GM23338 (cell line): ENCODE data around the gene ATP8A2. TPM values are rescaled to one million over a fixed set of nuclear protein-coding genes. Genes with fewer than 3 reads are reported as not detected.

ENCODE experiments used
- ATAC-seq: fragments of 200-7000 bp; cut with Tn5 transposase; 3 replicates; pipeline ENCODE4 v1.9.1; 2020
- DNase-seq: peaks from one replicate; pipeline ENCODE4 v3.0.0-alpha.2; 2015; ENCODE audit warnings: low spot score
- H2AFZ ChIP-seq: fragments of 200-600 bp; sonication (generic); 2 replicates; pipeline ENCODE4 v1.8.0; 2016; ENCODE audit warnings: antibody characterized with exemption, mild to moderate bottlenecking, moderate library complexity
- H3F3A ChIP-seq: fragments of 200-600 bp; sonication (generic); replicated peaks from 2 replicates; pipeline ENCODE4 v1.8.0; 2017; ENCODE audit warnings: antibody characterized with exemption, mixed run types, low read depth
- H3K27ac ChIP-seq: fragments of 200-600 bp; sonication (generic); 2 replicates; pipeline ENCODE4 v1.6.1; 2016; ENCODE audit warnings: low read depth
- H3K27me3 ChIP-seq: fragments of 200-600 bp; sonication (generic); 2 replicates; pipeline ENCODE4 v1.8.0; 2016; ENCODE audit warnings: mild to moderate bottlenecking, mixed run types, moderate library complexity; ENCODE audit not compliant: insufficient read depth
- H3K36me3 ChIP-seq: fragments of 200-600 bp; sonication (generic); 2 replicates; pipeline ENCODE4 v1.8.0; 2016; ENCODE audit warnings: mild to moderate bottlenecking; ENCODE audit not compliant: insufficient read depth
- H3K4me1 ChIP-seq: fragments of 200-600 bp; sonication (generic); 2 replicates; pipeline ENCODE4 v1.8.0; 2016; ENCODE audit warnings: mild to moderate bottlenecking, moderate library complexity; ENCODE audit not compliant: insufficient read depth
- H3K4me2 ChIP-seq: fragments of 200-600 bp; sonication (generic); 2 replicates; pipeline ENCODE4 v1.7.1; 2017; ENCODE audit warnings: mixed run types
- H3K4me3 ChIP-seq: fragments of 200-600 bp; sonication (generic); 2 replicates; pipeline ENCODE4 v1.6.1; 2016; ENCODE audit warnings: mixed run types
- H3K79me2 ChIP-seq: fragments of 200-600 bp; sonication (generic); replicated peaks from 2 replicates; pipeline ENCODE4 v1.8.0; 2017; ENCODE audit warnings: mild to moderate bottlenecking; ENCODE audit not compliant: insufficient read depth
- H3K9me2 ChIP-seq: fragments of 200-600 bp; sonication (generic); 2 replicates; pipeline ENCODE4 v1.8.0; 2017; ENCODE audit not compliant: insufficient read depth
- H4K20me1 ChIP-seq: fragments of 200-600 bp; sonication (generic); replicated peaks from 2 replicates; pipeline ENCODE4 v1.8.0; 2017; ENCODE audit warnings: mild to moderate bottlenecking; ENCODE audit not compliant: insufficient read depth
- H3K27ac Mint-ChIP-seq: 2 replicates; pipeline ENCODE4 v1.8.0; 2020; ENCODE audit warnings: inconsistent platforms, mild to moderate bottlenecking, moderate library complexity, mixed read lengths
- H3K27me3 Mint-ChIP-seq: 3 replicates; pipeline ENCODE4 v1.8.0; 2022; ENCODE audit warnings: low read depth, mild to moderate bottlenecking, moderate library complexity, mixed read lengths, inconsistent platforms; ENCODE audit not compliant: insufficient read depth, poor library complexity
- H3K36me3 Mint-ChIP-seq: 3 replicates; pipeline ENCODE4 v1.8.0; 2021; ENCODE audit warnings: low read depth, mild to moderate bottlenecking, inconsistent platforms, moderate library complexity, mixed read lengths
- H3K4me1 Mint-ChIP-seq: 3 replicates; pipeline ENCODE4 v1.8.0; 2020; ENCODE audit warnings: mild to moderate bottlenecking, inconsistent platforms, mixed read lengths
- H3K4me3 Mint-ChIP-seq: 3 replicates; pipeline ENCODE4 v1.8.0; 2021; ENCODE audit warnings: moderate library complexity, mild to moderate bottlenecking, inconsistent platforms, mixed read lengths
- H3K9me3 Mint-ChIP-seq: 3 replicates; pipeline ENCODE4 v1.8.0; 2020; ENCODE audit warnings: moderate library complexity, mild to moderate bottlenecking, inconsistent platforms, mixed read lengths
- CREB1 ChIP-seq: fragments of 250-450 bp; sonication (Bioruptor Pico); IDR thresholded peaks from 2 replicates; pipeline ENCODE4 v1.5.0; 2020; ENCODE audit warnings: low read depth, mild to moderate bottlenecking, moderate library complexity
- EZH2 ChIP-seq: fragments of 200-600 bp; sonication (generic); IDR thresholded peaks from one replicate; pipeline ENCODE4 v1.8.0; 2017; ENCODE audit warnings: antibody characterized with exemption, mild to moderate bottlenecking, low read depth; ENCODE audit not compliant: unreplicated experiment
- EZH2phosphoT487 ChIP-seq: fragments of 200-600 bp; sonication (generic); IDR thresholded peaks from one replicate; pipeline ENCODE4 v1.8.1; 2018; ENCODE audit warnings: antibody characterized with exemption; ENCODE audit not compliant: unreplicated experiment
- JUNB ChIP-seq: IDR thresholded peaks from one replicate; pipeline ENCODE4 v1.6.1; 2016; ENCODE audit warnings: antibody characterized with exemption; ENCODE audit not compliant: unreplicated experiment
- NANOG ChIP-seq: IDR thresholded peaks from 2 replicates; pipeline ENCODE4 v1.6.1; 2016; ENCODE audit warnings: antibody characterized with exemption, borderline replicate concordance
- POLR2AphosphoS5 ChIP-seq: IDR thresholded peaks from 2 replicates; pipeline ENCODE4 v1.6.1; 2016; ENCODE audit warnings: antibody characterized with exemption, low read depth
- STAT1 ChIP-seq: IDR thresholded peaks from one replicate; pipeline ENCODE4 v1.6.1; 2016; ENCODE audit warnings: antibody characterized with exemption; ENCODE audit not compliant: unreplicated experiment
- ZNF331 ChIP-seq: fragments of 250-450 bp; sonication (Bioruptor Pico); IDR thresholded peaks from 2 replicates; pipeline ENCODE4 v1.5.0; 2020; ENCODE audit warnings: low read depth, mild to moderate bottlenecking, moderate library complexity
- polyA plus RNA-seq: library from polyadenylated mRNA; unstranded; fragments of >200 nt; fragmentation: Nextera tagmentation; extraction: Ambion mirVana; gene quantifications from 2 replicates; pipeline ENCODE4 v1.2.1, GENCODE V29; 2016
- total RNA-seq: library from RNA; depleted of rRNA; stranded (reverse); fragments of >200 nt; shearing (Covaris generic); gene quantifications from 2 replicates; pipeline ENCODE4 v1.2.3, GENCODE V29; 2014
- TF ChIP-seq, protein P1 (sequence below): fragments of 250-450 bp; sonication (Bioruptor Pico); IDR thresholded peaks from 2 replicates; pipeline ENCODE4 v1.5.0; 2020; ENCODE audit warnings: mild to moderate bottlenecking, moderate library complexity
- TF ChIP-seq, protein P2 (sequence below), 2 experiments: fragments of 200-600 bp in 1 of 2; sonication (generic) in 1 of 2; conservative IDR thresholded peaks; 2 replicates each; pipeline versions ENCODE4 v1.5.1 to v1.6.1; 2016 to 2017; ENCODE audit warnings: antibody characterized with exemption in 2 of 2, low read depth in 2 of 2, mild to moderate bottlenecking in 2 of 2, moderate library complexity in 1 of 2
- TF ChIP-seq, protein P3 (sequence below): IDR thresholded peaks from one replicate; pipeline ENCODE4 v1.6.1; 2018; ENCODE audit warnings: antibody characterized with exemption; ENCODE audit not compliant: unreplicated experiment
- TF ChIP-seq, protein P4 (sequence below): IDR thresholded peaks from 2 replicates; pipeline ENCODE4 v1.6.1; 2016; ENCODE audit warnings: antibody characterized with exemption

The ATP8A2 gene
- total and polyA plus RNA-seq, 2 experiments from 2014 or later, result 5.7 to 8.8 TPM

DNA sequence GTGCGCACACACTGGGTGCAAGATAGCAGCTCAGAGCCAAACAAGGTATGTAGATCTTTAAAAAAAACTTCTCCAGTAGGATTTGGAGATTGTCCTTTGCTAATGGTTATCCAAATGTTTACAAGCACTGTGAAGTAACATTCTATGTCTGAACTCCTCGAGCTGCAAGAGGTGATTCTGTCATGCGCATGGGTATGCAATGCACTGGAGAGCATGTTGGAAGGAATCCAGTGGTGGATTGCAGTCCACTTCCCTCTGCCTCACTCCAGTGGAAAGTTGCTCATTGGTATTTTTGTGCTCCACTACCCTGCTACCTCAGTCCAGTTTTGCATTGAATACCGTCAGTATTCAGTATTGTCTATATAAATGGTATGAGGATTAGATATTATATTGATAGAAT lies 132.1 kb downstream of the ATP8A2 start:
- TF ChIP-seq, protein P1, sequence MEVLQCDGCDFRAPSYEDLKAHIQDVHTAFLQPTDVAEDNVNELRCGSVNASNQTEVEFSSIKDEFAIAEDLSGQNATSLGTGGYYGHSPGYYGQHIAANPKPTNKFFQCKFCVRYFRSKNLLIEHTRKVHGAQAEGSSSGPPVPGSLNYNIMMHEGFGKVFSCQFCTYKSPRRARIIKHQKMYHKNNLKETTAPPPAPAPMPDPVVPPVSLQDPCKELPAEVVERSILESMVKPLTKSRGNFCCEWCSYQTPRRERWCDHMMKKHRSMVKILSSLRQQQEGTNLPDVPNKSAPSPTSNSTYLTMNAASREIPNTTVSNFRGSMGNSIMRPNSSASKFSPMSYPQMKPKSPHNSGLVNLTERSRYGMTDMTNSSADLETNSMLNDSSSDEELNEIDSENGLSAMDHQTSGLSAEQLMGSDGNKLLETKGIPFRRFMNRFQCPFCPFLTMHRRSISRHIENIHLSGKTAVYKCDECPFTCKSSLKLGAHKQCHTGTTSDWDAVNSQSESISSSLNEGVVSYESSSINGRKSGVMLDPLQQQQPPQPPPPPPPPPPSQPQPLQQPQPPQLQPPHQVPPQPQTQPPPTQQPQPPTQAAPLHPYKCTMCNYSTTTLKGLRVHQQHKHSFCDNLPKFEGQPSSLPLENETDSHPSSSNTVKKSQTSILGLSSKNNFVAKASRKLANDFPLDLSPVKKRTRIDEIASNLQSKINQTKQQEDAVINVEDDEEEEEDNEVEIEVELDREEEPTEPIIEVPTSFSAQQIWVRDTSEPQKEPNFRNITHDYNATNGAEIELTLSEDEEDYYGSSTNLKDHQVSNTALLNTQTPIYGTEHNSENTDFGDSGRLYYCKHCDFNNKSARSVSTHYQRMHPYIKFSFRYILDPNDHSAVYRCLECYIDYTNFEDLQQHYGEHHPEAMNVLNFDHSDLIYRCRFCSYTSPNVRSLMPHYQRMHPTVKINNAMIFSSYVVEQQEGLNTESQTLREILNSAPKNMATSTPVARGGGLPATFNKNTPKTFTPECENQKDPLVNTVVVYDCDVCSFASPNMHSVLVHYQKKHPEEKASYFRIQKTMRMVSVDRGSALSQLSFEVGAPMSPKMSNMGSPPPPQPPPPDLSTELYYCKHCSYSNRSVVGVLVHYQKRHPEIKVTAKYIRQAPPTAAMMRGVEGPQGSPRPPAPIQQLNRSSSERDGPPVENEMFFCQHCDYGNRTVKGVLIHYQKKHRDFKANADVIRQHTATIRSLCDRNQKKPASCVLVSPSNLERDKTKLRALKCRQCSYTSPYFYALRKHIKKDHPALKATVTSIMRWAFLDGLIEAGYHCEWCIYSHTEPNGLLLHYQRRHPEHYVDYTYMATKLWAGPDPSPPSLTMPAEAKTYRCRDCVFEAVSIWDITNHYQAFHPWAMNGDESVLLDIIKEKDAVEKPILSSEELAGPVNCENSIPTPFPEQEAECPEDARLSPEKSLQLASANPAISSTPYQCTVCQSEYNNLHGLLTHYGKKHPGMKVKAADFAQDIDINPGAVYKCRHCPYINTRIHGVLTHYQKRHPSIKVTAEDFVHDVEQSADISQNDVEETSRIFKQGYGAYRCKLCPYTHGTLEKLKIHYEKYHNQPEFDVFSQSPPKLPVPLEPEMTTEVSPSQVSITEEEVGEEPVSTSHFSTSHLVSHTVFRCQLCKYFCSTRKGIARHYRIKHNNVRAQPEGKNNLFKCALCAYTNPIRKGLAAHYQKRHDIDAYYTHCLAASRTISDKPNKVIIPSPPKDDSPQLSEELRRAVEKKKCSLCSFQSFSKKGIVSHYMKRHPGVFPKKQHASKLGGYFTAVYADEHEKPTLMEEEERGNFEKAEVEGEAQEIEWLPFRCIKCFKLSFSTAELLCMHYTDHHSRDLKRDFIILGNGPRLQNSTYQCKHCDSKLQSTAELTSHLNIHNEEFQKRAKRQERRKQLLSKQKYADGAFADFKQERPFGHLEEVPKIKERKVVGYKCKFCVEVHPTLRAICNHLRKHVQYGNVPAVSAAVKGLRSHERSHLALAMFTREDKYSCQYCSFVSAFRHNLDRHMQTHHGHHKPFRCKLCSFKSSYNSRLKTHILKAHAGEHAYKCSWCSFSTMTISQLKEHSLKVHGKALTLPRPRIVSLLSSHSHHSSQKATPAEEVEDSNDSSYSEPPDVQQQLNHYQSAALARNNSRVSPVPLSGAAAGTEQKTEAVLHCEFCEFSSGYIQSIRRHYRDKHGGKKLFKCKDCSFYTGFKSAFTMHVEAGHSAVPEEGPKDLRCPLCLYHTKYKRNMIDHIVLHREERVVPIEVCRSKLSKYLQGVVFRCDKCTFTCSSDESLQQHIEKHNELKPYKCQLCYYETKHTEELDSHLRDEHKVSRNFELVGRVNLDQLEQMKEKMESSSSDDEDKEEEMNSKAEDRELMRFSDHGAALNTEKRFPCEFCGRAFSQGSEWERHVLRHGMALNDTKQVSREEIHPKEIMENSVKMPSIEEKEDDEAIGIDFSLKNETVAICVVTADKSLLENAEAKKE, result no peak
- TF ChIP-seq EZH2phosphoT487 (no peak), ZNF331 (CRISPR knock-in tag) (no peak), JUNB (no peak), CREB1 (no peak), EZH2 (no peak), NANOG (no peak), POLR2AphosphoS5 (no peak), STAT1 (no peak)
- TF ChIP-seq, protein P2, sequence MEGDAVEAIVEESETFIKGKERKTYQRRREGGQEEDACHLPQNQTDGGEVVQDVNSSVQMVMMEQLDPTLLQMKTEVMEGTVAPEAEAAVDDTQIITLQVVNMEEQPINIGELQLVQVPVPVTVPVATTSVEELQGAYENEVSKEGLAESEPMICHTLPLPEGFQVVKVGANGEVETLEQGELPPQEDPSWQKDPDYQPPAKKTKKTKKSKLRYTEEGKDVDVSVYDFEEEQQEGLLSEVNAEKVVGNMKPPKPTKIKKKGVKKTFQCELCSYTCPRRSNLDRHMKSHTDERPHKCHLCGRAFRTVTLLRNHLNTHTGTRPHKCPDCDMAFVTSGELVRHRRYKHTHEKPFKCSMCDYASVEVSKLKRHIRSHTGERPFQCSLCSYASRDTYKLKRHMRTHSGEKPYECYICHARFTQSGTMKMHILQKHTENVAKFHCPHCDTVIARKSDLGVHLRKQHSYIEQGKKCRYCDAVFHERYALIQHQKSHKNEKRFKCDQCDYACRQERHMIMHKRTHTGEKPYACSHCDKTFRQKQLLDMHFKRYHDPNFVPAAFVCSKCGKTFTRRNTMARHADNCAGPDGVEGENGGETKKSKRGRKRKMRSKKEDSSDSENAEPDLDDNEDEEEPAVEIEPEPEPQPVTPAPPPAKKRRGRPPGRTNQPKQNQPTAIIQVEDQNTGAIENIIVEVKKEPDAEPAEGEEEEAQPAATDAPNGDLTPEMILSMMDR (conservative IDR thresholded peaks at IDR 0.05; ENCODE audit: low read depth in 2 of 2), result no peak
- TF ChIP-seq, protein P3, sequence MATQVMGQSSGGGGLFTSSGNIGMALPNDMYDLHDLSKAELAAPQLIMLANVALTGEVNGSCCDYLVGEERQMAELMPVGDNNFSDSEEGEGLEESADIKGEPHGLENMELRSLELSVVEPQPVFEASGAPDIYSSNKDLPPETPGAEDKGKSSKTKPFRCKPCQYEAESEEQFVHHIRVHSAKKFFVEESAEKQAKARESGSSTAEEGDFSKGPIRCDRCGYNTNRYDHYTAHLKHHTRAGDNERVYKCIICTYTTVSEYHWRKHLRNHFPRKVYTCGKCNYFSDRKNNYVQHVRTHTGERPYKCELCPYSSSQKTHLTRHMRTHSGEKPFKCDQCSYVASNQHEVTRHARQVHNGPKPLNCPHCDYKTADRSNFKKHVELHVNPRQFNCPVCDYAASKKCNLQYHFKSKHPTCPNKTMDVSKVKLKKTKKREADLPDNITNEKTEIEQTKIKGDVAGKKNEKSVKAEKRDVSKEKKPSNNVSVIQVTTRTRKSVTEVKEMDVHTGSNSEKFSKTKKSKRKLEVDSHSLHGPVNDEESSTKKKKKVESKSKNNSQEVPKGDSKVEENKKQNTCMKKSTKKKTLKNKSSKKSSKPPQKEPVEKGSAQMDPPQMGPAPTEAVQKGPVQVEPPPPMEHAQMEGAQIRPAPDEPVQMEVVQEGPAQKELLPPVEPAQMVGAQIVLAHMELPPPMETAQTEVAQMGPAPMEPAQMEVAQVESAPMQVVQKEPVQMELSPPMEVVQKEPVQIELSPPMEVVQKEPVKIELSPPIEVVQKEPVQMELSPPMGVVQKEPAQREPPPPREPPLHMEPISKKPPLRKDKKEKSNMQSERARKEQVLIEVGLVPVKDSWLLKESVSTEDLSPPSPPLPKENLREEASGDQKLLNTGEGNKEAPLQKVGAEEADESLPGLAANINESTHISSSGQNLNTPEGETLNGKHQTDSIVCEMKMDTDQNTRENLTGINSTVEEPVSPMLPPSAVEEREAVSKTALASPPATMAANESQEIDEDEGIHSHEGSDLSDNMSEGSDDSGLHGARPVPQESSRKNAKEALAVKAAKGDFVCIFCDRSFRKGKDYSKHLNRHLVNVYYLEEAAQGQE, result no peak
- TF ChIP-seq, protein P4, sequence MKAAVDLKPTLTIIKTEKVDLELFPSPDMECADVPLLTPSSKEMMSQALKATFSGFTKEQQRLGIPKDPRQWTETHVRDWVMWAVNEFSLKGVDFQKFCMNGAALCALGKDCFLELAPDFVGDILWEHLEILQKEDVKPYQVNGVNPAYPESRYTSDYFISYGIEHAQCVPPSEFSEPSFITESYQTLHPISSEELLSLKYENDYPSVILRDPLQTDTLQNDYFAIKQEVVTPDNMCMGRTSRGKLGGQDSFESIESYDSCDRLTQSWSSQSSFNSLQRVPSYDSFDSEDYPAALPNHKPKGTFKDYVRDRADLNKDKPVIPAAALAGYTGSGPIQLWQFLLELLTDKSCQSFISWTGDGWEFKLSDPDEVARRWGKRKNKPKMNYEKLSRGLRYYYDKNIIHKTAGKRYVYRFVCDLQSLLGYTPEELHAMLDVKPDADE, result no peak
- H3K4me3 Mint-ChIP-seq, result no peak overlapping the region
- no peaks in the 10 kb centered on the region for H3K36me3 Mint-ChIP-seq
- no peaks in the 10 kb centered on the region for H3K9me2 ChIP-seq
- peaks cover 6% of the 10 kb centered on the region for H3K27me3 Mint-ChIP-seq
- H3K4me1 Mint-ChIP-seq, result peaks cover 8% of the 10 kb centered on the region; the same call in 2 of the 3 replicates
- no peak for ATAC-seq
- H4K20me1 ChIP-seq, result no peaks in the 10 kb centered on the region
- H3K27ac ChIP-seq, result no peak overlapping the region
- no peaks in the 10 kb centered on the region; the same call in 1 of the 2 replicates for H3K4me1 ChIP-seq
- H2AFZ ChIP-seq, result no peak overlapping the region
- H3K4me2 ChIP-seq, result no peak overlapping the region
- no peak overlapping the region for H3K27ac Mint-ChIP-seq
- no peaks in the 10 kb centered on the region for H3K9me3 Mint-ChIP-seq
- no peak overlapping the region for H3K4me3 ChIP-seq
- no peaks in the 10 kb centered on the region; the same call in 1 of the 2 replicates for H3K79me2 ChIP-seq
- no peaks in the 10 kb centered on the region for H3F3A ChIP-seq
- H3K27me3 ChIP-seq, result no peaks in the 10 kb centered on the region
- H3K36me3 ChIP-seq, result no peaks in the 10 kb centered on the region
- DNase-seq, result no peak
